Astrocyte of the cerebellum (primary cell): ENCODE data around the gene MROH2A.

Experiments
- DNase-seq: peaks from one replicate; pipeline ENCODE4 v3.0.0-alpha.2; 2011; ENCODE audit warnings: low read depth
- H3K4me3 ChIP-seq: 2 replicates; pipeline ENCODE4 v1.5.1; 2011; ENCODE audit warnings: mild to moderate bottlenecking, low read depth, low read length, moderate library complexity
- CTCF ChIP-seq: IDR thresholded peaks from 2 replicates; pipeline ENCODE4 v1.5.1; 2012; ENCODE audit warnings: low read length, low read depth, moderate library complexity, mild to moderate bottlenecking; ENCODE audit errors: missing control alignments
- in situ Hi-C: cut with HindIII; loops from 2 replicates; pipeline ENCODE4 v1.10.0; 2017; ENCODE audit warnings: low sequenced_read_pairs

The MROH2A gene

DNA sequence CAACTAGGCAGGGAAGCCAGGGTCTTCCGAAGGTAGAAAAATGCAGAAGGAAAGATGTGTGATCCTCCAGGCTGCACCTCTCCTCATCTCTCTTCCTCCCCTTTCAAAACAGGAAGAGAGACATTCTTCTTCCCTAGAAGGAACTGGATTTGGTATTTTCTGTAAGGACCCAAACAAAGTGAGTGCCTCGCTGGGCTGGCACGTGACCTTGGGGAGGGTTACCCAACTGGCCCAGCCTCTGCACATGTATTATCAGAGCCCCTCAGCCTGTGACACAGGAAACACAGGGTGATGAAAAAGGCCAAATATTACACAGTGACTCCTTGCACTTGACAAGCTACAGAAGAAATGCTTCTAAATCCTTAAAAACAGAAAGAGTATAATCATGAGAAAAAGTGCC, 73.9 kb downstream of the MROH2A start:
- in situ Hi-C loops = no loop called here
- TF ChIP-seq CTCF = no peak
- no peak overlapping the region for H3K4me3 ChIP-seq
- DNase-seq = no peak

DNA sequence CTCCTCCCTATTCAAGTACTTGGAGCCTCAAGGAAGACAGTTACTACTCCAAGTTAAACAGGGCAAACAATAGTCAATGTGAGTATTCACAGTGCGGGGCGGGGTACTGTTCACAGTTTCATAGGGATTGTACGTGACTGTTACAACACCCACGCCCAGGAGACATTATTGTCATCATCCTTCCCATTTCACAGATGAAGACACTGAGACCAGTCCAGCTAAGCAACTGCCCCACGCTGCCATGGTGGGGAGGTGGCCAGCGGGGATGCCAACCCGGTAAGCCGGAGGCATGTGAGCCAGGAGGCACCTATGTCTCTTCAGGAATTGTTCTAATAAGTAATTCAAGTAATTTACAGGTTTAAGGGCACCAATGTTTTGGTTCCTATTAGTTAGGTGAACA, 75.2 kb downstream of the MROH2A start:
- H3K4me3 ChIP-seq = peak overlapping the region; percentile 95
- DNase-seq = no peak
- no peak for TF ChIP-seq CTCF
- in situ Hi-C loops = no loop called here

DNA sequence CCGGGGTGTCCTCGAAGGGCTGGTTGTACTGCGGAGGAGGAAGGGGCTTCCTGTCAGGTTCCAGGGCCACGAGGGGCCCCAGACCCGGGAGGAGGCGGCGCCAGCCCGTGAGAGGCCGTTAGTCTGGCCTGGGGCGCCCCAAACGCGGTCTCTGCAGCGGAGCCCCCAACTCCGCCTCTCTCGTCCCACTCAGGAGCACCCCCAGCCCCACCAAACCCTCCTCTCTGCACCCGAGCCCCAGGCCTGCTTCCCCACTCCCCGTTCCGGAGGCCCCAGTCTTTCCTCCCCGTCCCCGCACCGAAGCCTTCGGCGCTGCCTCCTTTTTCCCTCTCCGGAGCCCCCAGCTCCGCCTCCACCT, 75.7 kb downstream of the MROH2A start:
- H3K4me3 ChIP-seq = peak overlapping the region; percentile 95
- TF ChIP-seq CTCF = no peak
- in situ Hi-C loops = no loop called here
- DNase-seq = no peak

GRCh38 chr2:233854241-233854981, 76.3 kb downstream of the MROH2A start, which contains the start of gene HJURP:
Gene HJURP, minus strand, starts transcription at chr2:233854535. Its CDS starts 35 bp downstream, at chr2:233854500.
- H3K4me3 ChIP-seq = peak within 1 kb of the TSS; percentile 95
- peak; percentile 90 for DNase-seq
- in situ Hi-C loops = no loop called here
- TF ChIP-seq CTCF = no peak

GRCh38 chr2:233855345-233855744, 77.2 kb downstream of the MROH2A start:
- H3K4me3 ChIP-seq = no peak overlapping the region
- TF ChIP-seq CTCF = no peak
- DNase-seq = no peak
- in situ Hi-C loops = no loop called here

- no peak for TF ChIP-seq CTCF
- no peak for DNase-seq
- in situ Hi-C loops = no loop called here
Observed at GRCh38 chr2:233856184-233856583, 78.1 kb downstream of the MROH2A start.

More at GRCh38 chr2:233856184-233856583, 78.1 kb downstream of the MROH2A start:
- no peak overlapping the region for H3K4me3 ChIP-seq
